Activated T-cell treated with anti-CD3 and anti-CD28 coated beads, Interleukin-2, amount 50 U/mL, for 1 hour (primary cell): Measurements from ENCODE around the gene IL1RL2.

Experiments used
- DNase-seq: peaks from one replicate; pipeline ENCODE4 v3.0.0-alpha.2; 2020

IL1RL2 gene

DNA sequence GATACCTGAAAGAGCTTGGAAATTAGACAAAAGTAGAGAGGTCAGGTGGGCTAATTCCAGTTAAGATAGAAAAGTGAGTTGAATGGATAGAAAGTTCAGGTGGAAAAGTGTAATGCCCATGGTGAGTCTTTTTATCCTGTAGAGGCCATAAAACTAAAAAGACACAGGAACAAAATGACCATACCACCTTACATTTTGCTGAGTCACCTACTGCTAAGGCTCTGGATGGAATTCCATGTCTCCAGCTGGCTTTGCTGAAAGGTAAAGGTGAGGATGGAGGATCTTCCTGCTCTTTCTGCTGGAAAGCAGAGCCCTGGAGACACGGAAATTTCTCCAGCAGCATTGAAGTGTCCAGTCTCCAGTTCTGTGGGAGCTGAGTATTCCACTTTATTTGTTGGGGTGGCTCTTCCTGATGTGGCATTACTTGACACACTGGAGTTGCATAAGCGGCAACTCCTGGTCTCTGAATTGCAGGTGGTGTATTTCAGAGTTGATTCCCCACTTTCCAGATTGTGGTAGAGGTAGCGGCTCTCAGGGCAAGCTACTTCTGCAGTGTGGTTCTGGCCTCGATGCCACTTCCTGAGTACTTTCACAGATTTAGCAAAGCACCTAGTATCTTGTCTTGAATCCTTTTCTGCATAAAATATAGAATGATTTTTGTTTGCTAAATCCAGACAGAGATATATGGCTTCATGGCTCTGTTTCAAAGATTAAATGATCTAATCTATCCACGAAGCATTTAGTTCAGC lies 10.7 kb downstream of the IL1RL2 start:
- no peak for DNase-seq

DNA sequence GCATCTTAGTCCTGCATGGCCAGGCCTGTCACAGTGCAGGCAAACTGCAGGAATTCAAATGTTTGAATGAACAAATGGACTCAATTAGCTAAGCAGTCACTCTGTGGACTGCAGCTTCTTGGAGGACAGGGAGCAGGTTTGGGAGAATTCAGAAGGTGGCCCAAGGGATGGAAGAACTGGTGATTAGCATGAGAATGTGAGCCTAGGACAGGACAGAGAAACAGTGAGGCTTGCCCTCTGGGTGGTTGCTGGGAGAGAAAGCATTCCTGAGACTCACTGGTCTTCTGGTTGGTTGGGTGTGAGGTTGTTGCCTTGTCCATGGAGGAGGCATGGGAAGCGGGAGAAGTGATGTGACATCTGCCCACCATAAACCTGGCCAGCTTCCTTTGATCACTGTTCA lies 13.7 kb downstream of the IL1RL2 start:
- DNase-seq = no peak

DNA sequence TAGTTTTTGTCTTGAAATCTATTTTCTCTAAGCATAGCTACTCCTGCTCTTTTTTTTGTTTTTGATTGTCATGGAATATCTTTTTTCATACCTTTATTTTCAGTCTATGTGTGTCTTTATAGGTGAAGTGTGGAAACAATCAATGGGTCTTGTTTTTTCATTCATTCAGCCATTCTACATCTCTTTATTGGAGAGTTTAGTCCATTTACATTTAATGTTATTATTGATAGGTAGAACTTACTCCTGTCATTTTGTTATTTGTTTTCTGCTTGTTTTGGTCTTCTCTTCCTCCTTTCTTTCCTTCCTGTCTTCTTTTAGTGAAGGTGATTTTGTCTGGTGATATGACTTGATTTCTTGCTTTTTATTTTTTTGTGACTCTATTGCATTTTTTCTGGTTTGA lies 17.8 kb downstream of the IL1RL2 start:
- DNase-seq = no peak

DNA sequence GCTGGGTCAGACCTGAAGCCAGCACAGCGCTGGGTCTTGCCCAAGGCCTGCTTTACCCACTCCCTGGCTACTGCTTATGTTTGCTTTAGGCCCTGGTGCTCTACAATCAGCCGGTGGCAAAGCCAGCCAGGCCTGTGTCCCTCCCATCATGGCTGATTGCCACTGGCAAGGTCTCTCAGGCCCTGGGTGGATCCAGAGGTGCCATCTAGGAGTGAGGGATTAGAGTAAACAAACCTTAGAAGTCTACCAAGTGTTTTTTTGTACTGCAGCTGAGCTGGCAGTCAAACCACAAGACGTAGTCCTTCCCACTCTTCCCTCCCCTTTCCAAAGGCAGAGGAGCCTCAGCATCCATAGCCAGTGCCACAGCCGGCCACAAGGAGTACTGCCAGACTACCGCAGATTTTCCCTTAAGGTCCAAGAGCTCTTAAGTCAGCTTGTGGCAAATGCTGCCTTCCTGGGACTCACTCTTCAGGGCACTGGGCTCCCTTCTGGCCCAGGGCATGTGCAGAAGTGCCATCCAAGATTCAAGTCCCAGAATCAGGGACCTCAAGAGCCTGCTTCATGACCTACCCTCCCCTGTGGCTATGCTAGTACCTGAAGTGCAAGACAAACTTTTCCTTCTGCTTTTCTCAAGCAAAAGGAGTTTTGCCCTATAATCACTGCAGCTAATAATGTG lies 20.0 kb downstream of the IL1RL2 start:
- DNase-seq = no peak

DNA sequence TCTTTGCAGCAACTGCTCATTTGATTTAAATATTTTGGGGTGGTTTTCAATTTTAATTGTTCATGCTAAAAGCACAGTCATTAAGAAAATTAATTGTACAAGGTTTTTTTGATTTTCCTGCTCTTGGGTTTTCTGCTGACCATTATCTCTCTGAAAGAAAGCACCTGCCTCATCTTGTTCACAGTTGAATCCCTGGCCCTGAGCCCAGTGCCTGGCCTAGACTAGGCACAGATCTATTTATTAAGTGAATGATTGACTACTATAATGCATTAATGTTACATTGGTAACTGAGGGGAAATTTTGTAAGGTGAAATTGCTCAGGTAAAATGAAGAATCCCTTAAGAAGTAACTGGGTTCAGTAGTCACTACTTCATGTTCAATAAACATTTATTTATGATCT lies 22.0 kb downstream of the IL1RL2 start:
- DNase-seq = no peak

DNA sequence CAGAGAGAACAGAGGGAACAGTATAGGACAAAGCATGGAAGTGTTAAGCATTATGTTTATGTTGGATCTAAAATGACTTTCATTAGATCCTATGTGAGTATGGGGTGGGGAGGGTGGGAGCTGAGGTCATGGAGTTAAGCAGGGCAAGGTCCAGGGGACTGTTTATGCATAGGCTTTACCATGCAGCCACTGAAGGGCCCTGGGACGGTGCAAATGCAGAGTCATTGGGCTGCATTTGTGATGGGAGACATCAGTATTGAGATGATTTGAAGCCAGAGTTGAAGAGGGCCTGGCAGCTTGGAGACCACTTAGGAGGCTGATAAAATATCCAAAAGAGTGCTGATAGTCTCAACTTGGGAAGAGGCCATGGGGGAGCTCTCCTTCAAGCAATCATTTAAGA lies 22.7 kb downstream of the IL1RL2 start:
- DNase-seq = no peak

DNA sequence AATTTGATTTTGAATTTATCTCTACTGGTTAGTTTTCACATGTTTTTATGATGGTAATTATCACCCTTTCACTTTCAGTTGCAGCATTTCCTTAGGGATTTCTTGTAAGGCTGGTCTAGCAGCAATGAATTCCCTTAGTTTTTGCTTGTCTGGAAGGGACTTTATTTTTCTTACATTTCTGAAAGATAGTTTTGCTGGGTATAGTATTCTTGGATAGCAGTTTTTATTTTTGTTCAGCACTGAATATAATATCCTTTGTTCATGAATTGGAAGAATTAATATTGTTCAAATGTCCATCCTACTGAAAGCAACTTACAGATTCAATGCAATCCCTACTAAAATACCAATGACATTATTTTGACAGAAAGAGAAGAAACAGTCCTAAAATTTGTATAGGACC lies 30.2 kb downstream of the IL1RL2 start:
- DNase-seq = no peak

DNA sequence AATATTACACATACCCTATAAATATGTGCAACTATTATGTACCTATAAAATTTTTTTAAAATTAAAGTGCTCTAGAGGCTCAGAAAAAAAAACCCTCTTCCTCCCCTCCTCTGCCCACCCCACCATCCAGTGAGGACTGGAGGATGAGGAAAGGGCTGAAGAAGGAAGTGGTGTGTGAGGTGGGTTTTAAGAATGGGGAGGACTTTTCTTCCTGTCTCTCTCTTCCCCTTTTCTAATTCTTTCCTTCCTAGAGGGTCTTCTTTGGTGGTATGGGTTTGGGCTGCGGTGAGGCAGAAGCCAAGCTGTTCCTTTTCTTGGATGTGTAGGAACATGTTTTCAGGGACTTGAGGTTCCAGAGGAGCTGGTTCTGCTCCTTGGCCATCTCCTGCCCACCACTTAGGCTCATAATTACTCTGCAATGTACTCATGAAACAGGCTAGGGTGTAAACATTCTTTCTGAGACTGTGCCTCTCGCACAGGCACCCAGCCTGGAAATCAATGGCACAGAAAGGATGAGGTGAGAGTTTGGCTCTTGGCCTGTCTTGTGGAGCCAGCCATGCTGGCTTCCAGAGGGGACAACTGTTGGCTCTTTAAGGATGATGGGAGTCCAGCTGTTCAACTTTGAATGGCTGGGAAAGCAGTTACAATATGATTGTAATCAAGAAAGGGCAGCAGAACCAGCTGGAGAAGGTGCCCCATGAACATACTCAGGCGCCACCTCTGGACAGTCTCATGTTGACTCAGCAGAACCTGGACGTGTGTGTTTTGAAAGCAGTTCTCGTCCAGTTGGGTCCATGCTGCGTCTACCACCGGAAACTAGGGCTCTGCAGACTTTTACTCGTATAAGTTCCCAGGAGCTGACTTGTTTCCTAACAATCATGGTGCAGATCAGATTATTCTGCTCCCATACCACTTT lies 38.3 kb downstream of the IL1RL2 start:
- no peak for DNase-seq

DNA sequence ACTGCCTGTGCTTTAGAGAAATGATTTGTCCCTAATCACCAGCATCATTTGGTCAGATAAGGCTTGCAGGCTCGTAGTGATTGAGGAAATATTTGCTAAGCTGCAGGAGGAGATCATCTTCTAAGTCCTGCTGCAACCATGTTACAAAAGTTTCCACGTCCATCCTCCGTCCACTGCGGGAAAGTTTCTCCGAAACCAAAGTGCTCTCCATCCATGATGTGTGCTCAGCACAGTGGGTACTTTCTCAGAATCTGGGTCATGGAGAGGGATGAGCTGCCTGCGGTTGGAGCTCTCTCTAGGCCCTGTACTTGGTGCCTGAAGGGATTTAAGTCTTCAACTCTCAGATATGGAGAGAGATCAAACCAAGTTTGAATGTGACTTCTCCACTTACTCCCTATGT lies 39.3 kb downstream of the IL1RL2 start:
- DNase-seq = no peak

DNA sequence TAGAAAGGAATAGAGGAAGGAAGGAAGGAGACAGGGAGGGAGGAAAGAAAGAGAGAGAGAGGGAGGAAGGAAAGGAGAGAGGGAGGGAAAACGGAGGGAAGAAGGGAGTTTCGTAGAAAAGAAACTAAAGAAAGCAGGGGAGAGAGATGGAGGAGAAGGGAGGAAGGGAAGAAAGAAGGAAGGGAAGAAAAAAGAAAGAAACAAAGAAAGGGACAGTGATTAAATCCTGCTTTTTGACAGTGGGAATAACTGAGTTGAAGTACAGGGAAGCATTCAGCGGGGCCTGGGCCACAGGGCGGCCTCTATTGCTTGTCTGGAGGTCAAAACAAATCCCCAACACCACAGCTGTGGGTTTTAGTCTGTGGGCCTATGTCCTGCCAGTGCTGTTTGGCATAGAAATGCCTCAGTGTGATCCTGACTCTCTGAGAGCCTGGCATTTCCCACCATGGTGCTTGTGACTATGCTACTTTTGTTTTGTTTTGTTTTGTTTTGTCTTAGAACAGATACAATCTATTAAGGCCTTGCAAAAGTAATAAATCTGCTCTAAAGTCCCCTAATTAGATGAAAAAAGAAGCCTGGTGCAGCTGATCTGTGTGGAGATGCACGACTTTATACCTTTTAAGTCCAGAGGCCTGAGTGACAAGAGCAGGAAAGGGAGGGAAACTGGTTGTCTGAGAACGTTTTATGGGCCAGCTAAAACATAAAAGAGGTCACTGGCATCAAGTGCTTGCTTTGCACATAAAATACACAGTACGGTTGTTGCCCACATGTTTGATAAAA lies 40.0 kb downstream of the IL1RL2 start:
- DNase-seq = no peak

DNA sequence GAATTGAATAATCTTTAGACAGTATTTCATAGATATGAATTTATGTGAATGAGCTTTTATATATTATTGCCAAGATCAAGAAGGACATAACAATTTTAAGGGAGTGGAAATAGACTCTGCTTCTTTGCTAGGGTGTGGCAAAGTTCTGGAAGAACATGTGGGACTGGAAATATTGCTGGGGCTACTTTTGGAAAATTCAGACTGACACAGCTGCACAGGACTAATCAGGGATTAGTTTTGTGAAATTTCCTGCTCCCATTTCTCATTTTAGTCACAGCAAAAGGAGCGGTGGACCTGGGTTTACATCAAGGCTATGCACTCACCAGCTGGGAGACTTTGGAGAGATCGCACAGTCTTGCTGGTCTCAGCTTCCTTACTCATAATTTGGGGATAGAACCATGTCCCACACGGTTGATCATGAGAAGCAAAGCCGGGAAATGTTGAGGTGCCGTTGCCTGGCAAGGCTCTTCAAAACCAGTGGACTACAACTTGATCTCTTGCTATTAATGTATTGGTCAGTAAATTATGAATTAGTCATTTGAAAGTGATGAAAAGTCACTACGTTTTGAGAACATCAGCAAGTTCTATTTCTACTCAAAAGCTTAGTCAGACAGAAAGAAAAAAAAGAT lies 42.4 kb downstream of the IL1RL2 start:
- no peak for DNase-seq

DNA sequence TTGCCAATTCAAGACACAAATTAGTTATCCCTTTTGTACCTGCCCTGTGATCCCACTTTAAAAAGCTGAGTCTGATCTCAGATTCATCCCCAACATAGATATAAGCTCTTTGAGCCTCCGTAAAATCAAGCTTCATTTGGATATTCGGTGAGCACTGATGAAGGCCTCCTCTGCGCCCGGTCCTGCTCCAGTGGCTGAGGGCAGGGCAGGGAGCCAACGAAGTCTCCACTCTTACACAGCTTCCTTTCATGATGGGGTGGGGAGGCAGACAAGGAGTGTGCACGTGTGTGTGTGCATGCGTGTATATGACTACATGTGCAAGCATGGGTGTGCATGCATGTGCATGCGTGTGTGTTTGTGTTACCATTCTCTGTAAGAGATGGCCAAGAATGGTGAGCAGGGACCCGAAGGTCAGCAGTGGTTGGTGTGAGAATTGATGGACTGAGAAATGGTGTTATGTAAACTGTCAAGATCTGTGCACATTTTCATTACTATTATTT lies 43.6 kb downstream of the IL1RL2 start:
- DNase-seq = no peak

DNA sequence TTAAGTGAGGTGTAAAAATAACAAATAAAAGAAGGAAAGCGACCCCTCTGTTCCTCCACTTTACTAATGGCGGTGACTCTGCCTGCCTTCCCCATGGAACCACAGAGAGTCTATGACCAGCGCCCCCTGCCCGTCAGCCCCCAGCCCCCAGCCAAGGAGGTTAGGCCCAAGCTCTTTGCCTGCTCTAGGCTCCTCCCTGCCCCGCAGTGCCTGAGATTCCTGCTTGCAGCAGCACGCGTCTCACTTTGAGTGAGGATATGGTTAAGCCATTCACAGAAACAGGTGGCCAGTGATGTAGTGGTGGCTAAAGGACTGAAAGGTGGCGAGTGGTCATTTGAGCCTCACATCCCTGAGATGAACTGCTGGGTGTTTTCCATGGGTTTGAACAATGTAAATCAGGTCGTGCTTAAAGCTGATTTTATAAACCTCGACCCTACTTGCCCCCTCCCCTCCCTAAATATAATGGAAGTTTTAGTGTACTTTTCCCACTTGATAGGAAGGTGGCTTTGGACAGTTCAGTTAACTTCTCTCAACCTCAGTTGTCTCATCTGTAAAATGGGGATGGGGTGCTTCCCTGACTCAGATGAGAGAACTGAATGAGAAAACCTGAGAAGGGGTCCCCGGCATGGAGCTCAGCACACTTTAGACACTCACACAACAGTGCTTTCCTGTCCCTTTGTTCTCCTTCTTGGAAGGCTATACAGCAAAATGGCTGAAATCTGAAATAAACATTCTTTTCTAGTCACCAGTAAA lies 46.5 kb downstream of the IL1RL2 start:
- no peak for DNase-seq

DNA sequence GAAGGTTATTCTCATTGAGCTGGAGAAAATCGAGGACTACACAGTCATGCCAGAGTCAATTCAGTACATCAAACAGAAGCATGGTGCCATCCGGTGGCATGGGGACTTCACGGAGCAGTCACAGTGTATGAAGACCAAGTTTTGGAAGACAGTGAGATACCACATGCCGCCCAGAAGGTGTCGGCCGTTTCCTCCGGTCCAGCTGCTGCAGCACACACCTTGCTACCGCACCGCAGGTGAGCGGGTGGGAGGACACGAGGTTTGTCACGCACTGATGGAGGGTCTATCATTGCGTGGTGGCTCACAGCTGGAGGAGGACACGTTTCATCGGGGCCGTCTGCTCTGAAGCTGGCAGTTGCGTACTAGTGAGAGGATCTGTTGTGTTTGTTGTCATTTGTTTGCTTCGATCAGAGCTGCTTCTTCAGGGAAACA lies 48.2 kb downstream of the IL1RL2 start:
- DNase-seq = no peak

DNA sequence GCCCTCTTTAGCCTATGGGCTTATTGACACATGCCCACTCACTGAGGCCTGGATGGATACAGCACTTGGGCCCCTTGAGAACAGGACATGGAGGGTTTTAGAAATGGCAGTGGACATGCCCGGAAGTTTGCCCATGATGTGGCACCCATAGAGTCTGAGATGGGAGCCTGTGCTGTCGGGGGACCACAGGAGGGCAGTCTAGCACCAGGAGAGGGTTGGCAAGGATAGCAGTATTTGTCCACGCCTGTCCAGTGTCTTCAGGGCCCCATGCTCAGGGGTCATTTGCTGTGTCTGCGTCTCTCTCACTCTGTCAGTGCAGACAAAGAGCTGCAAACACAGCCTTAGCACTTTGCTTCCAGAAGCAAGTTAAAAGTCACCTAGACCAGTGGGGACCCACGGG lies 48.7 kb downstream of the IL1RL2 start:
- peak; percentile 29 for DNase-seq

DNA sequence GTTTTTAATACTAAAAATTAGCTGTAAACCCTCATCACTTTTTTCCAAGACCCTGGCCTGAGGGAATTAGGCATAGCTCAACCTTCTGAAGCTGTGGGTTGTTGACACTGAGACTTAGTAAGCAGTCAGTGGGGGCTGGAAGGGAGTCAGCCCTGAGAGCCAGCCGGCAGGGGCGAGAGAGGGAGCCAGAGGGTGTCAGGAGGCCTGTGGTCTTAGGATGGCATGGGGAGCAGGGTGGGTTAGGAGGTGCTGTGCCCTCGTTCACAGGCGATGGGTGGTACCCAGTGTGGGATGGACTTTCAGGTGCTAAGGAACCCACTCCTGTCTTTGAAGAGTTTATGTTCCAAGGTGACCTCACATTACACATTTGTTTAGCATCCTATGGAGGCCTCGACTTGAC lies 49.3 kb downstream of the IL1RL2 start:
- no peak for DNase-seq

DNA sequence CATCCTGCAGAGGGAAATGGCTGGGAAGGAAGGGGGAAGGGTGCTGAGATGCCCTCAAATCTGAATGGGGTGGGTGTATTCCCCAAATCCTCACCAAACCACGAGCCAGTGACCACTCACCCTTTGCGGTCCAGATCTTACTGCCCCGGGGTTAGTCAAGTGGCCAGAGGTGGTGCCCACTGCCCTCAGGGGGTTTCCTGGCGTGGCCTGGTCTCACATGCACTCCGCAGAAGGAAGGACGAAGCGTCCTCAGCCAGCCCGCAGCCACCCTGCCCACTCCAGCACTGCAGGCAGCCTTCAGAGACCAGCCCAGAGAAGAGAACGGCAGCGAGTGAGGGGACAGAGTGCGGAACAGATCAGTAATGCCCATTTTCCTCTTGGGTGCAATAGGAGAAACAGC lies 50.4 kb downstream of the IL1RL2 start:
- DNase-seq = no peak

DNA sequence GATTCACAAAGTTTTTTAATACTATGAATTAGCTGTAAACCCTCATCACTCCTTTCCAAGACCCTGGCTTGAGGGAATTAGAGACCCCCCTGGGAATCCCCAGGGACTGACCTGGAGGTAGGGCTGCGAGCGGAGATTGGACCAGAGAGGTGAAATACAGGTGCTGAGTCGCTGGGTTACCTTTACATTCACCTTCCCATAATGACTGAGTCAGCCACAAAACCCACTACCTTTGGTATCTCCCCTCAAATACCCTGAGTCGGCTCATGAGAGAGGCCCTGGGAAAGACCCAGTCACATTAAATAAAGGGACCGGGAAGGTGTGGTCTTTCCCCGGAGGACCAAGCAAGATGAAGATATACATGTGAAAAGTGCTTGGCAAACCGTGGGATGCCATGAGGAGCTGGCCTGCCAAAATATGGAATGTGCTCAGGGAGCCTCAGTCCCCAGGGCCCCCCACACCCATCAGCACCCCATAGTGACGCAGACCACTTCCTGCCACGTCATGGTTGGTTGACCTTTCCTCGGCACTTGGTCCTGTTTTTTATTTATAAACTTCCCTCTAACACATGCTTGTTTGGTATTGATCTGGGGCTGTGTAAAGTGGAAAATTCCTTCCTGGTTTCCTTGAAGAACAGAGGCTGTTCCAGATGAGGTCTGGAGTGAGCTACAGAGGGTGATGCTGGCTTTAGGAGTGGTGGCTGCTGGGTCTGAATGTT lies 51.4 kb downstream of the IL1RL2 start:
- no peak for DNase-seq

DNA sequence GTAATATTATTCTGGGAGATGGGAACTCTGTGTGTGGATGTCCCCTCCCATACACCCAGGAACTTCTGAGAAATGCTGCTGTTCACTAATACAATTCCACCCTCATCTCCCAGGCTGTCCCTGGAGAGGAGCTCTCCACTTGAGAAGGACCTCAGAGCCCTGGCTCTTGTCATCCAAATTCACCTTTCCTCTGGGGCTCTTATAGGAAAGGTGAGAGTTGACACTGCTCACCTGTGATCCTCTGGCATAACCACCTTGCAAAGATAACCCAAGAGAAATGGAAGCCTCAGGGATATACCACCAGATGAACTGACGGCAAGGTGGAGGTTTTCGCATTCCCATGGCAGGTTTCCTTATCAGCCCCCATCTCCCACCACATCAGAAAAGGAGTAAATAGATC lies 52.0 kb downstream of the IL1RL2 start:
- no peak for DNase-seq

DNA sequence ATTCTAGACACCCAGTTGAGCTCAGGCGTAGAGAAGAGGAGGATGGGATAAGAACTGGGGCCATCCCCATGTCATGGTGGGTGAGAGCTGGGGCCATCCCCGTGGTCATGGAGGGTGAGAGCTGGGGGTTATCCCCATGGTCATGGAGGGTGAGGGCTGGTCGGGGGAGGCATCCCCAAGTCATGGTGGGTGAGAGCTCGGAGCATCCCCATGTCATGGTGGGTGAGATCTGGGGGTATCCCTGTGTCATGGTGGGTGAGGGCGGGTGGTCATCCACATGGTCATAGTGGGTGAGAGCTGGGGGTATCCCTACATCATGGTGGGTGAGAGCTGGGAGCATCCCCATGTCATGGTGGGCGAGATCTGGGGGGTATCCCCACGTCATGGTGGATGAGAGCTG lies 52.5 kb downstream of the IL1RL2 start:
- DNase-seq = no peak
